BJ (cell line): ENCODE measurements around the gene HOXA9. TPM values are rescaled to one million over a fixed set of nuclear protein-coding genes. Genes with fewer than 3 reads are reported as not detected.

Experiments used
- CTCF ChIA-PET: fragments of 350-600 bp; formaldehyde crosslinking; extraction: SDS; loops from one replicate; lab custom pipeline; 2021; ENCODE audit warnings: antibody characterized with exemption, inconsistent platforms; lab: Yijun Ruan, JAX
- POLR2A ChIA-PET: fragments of 300-600 bp; sonication (Branson Sonifier 250); formaldehyde crosslinking; extraction: SDS; loops from one replicate; lab custom pipeline; 2021; ENCODE audit warnings: antibody characterized with exemption; lab: Charles Lee
- DNase-seq: peaks from one replicate; pipeline ENCODE4 v3.0.0-alpha.2; 2011; ENCODE audit warnings: low read depth
- H3K27me3 ChIP-seq: 2 replicates; pipeline ENCODE4 v1.6.0; 2011; ENCODE audit warnings: low read length; ENCODE audit not compliant: control insufficient read depth, insufficient read depth
- H3K36me3 ChIP-seq: 2 replicates; pipeline ENCODE4 v1.5.1; 2011; ENCODE audit warnings: low read length; ENCODE audit not compliant: control insufficient read depth, insufficient read depth
- H3K4me3 ChIP-seq: 2 replicates; pipeline ENCODE4 v1.5.1; 2011; ENCODE audit warnings: low read depth, mild to moderate bottlenecking, control low read depth, low read length
- polyA plus RNA-seq: library from polyadenylated mRNA; depleted of rRNA; stranded (reverse); fragments of >200 nt; gene quantifications from 2 replicates; pipeline ENCODE4 v1.2.3, GENCODE V29; 2011
- TF ChIP-seq, protein P1 (sequence below): IDR thresholded peaks from 2 replicates; pipeline ENCODE4 v1.5.1; 2011; ENCODE audit warnings: low read depth, mild to moderate bottlenecking, control low read depth, inconsistent platforms, low read length, moderate library complexity; ENCODE audit not compliant: insufficient read depth

The HOXA9 gene
- polyA plus RNA-seq, 1 experiment, result 15.0 TPM

DNA sequence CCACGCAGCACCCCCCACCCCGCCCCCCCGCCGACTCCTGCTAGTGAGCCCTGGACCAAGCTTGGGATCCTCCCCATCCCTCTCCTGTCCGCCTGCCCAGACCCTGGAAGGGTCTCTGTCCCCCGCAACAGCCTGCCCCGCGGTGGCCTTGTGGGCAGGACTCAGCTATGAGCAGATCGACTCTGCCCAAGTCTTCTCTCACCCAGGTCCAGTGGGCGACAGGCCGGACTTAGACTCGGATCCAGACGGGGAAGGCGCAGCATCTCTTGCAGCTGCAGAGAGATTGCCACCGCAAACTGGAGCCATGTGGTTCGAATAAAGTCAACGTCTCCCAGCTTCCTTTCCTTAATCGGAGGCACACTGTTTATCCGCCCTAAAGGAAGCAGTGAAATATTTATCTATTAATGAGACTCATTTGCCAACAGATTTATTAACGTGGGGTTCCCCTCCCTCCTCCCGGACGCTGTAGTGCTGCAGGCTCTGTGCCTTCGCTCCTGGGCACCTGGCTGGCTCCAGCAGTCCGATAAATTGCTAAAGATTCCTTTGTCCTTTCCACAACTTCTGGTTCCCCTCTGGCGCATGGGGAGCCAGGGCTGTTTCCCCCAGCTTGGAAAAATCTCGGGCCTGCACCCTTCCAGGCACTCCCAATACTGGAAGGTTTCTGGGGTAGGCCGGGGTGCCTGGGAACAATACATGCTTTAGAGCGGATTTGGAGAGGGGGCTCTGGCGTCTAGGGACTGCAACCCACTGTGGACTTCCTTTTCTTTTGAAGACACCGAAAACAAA lies 8.2 kb downstream of the HOXA9 start:
- CTCF ChIA-PET, result interaction anchor here (1.0 to 2.2 kb wide), 5 partner anchors 13 to 937 kb away, joined by 3 to 9 read pairs (median 5); partner anchors contain the start of gene HOXA5

DNA sequence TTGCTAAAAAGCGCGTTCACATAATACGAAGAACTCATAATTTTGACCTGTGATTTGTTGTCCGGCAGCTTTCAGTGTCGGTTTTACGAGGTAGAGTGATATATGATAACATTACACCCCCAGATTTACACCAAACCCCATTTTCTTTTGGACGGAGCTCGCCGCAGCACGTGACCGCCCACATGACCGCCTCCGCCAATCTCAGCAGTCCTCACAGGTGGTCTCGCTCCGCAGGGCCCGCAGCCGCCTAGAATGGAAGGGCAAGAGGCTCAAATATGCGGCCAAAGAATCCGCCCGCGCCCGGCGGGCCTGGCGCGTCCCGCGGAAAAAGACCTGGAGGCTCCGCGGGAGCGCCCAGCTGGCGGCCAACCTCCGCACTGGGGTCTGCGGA lies 8.8 kb downstream of the HOXA9 start, which contains the start of gene HOXA7:
TSS of gene HOXA7 (minus strand) at position 168 of the 391 bp plus-strand sequence. CDS start at position 38, 130 bp downstream.
- H3K36me3 ChIP-seq, result no peaks in the 10 kb centered on the region
- TF ChIP-seq, protein P1, sequence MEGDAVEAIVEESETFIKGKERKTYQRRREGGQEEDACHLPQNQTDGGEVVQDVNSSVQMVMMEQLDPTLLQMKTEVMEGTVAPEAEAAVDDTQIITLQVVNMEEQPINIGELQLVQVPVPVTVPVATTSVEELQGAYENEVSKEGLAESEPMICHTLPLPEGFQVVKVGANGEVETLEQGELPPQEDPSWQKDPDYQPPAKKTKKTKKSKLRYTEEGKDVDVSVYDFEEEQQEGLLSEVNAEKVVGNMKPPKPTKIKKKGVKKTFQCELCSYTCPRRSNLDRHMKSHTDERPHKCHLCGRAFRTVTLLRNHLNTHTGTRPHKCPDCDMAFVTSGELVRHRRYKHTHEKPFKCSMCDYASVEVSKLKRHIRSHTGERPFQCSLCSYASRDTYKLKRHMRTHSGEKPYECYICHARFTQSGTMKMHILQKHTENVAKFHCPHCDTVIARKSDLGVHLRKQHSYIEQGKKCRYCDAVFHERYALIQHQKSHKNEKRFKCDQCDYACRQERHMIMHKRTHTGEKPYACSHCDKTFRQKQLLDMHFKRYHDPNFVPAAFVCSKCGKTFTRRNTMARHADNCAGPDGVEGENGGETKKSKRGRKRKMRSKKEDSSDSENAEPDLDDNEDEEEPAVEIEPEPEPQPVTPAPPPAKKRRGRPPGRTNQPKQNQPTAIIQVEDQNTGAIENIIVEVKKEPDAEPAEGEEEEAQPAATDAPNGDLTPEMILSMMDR, result no peak
- POLR2A ChIA-PET, result interaction anchor here (0.7 to 1.0 kb wide), 2 partner anchors 13 to 29 kb away, joined by 4 to 7 read pairs; partner anchors contain the start of gene HOXA11
- peak within 1 kb of the TSS; percentile 74 for H3K4me3 ChIP-seq
- no peak for DNase-seq
- no peaks in the 10 kb centered on the region for H3K27me3 ChIP-seq
- CTCF ChIA-PET, result interaction anchor here (1.0 to 2.2 kb wide), 5 partner anchors 13 to 937 kb away, joined by 3 to 9 read pairs (median 5); partner anchors contain the start of gene HOXA5

More for the DNA sequence above, 8.2 kb downstream of the HOXA9 start:
- Histone ChIP-seq H3K4me3 (peak overlapping the region; percentile 74), H3K27me3 (no peaks in the 10 kb centered on the region), H3K36me3 (peaks cover 3% of the 10 kb centered on the region; the same call in 1 of the 2 replicates)
- no peak for DNase-seq
- POLR2A ChIA-PET, result interaction anchor here (0.7 to 1.0 kb wide), 2 partner anchors 14 to 28 kb away, joined by 4 to 7 read pairs; partner anchors contain the start of gene HOXA11
- TF ChIP-seq, protein P1, result no peak

DNA sequence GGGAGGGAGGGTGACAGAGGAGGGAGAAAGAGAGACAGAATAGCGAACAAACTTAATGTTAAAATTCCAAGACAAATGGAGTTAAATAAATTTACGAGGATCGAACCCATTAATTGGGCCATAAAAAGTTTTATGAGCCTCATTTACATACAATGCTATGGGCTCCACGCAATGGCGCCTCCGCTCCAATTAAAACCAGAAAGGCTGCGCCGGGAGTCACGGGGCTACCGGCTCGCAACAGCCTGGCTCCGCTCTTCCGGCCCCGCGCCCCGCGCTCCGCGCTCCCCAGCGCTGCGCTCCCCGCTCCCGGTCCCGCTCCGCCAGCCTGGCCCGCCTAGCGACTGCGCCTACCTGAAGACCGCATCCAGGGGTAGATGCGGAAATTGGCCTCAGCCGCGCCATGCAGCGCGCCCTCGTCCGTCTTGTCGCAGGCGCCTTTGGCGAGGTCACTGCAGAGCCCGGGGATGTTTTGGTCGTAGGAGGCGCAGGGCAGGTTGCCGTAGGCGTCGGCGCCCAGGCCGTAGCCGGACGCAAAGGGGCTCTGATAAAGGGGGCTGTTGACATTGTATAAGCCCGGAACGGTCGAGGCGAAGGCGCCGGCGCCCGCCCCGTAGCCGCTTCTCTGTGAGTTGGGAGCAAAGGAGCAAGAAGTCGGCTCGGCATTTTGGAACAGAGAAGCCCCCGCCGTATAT lies 9.4 kb downstream of the HOXA9 start:
- TF ChIP-seq, protein P1, result no peak
- no peak for DNase-seq
- Histone ChIP-seq H3K27me3 (no peaks in the 10 kb centered on the region), H3K4me3 (peak overlapping the region; percentile 74), H3K36me3 (no peaks in the 10 kb centered on the region)
- ChIA-PET POLR2A (interaction anchor here (0.7 to 1.0 kb wide), 2 partner anchors 13 to 29 kb away, joined by 4 to 7 read pairs; partner anchors contain the start of gene HOXA11), CTCF (interaction anchor here (0.5 to 2.2 kb wide), 6 partner anchors 12 to 938 kb away, joined by 3 to 9 read pairs (median 4); partner anchors contain the start of gene HOXA5)

DNA sequence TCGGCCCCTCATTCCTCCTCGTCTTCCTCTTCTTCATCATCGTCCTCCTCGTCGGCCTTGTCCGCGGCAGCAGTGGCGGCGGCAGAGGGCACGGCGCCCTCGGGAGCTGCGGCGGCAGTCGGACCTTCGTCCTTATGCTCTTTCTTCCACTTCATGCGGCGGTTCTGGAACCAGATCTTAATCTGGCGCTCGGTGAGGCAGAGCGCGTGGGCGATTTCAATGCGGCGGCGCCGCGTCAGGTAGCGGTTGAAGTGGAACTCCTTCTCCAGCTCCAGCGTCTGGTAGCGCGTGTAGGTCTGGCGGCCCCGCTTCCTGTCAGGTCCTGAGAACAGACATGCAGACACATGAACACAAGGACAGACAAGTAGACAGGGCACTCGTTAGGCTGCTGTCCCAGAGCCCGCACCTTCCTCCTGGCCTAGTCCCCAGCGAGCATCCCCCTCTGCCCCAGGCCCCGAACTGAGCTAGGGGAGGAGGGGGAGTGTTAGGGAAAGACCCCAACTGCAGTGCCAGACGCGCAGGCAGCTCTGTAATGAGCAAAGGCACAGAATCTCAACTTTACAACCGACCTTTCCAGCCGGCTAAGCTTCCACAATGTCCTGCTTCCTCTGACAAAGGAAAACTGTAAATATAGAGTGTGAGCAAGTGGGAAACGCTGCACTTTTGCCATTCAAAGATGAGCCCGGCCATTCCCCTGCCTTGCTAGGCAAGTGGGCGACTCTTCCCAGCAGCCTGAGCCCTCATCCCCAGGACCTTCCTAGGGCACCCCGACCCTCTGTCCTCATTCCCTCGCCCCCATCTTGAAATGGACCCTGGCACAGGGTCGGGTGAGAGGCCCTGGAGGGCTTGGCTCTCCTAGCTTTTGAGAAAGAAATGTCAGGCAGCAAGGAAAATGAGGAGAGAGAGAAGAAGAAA lies 10.2 kb downstream of the HOXA9 start:
- no peak for DNase-seq
- H3K4me3 ChIP-seq, result peak overlapping the region; percentile 74
- ChIA-PET POLR2A (no interaction called here), CTCF (interaction anchor here (0.5 to 2.2 kb wide), 3 partner anchors 11 to 473 kb away, joined by 3 to 9 read pairs (median 3); partner anchors contain the start of gene HOXA5)
- TF ChIP-seq, protein P1, result no peak
- no peaks in the 10 kb centered on the region for H3K36me3 ChIP-seq
- no peaks in the 10 kb centered on the region for H3K27me3 ChIP-seq
